GM21786 (cell line): ENCODE results near the gene BLOC1S1.

Experiments used
- ATAC-seq: cut with Tn5 transposase; IDR thresholded peaks from one replicate; pipeline ENCODE4 v1.9.1; 2021; ENCODE audit not compliant: unreplicated experiment

The BLOC1S1 gene

DNA sequence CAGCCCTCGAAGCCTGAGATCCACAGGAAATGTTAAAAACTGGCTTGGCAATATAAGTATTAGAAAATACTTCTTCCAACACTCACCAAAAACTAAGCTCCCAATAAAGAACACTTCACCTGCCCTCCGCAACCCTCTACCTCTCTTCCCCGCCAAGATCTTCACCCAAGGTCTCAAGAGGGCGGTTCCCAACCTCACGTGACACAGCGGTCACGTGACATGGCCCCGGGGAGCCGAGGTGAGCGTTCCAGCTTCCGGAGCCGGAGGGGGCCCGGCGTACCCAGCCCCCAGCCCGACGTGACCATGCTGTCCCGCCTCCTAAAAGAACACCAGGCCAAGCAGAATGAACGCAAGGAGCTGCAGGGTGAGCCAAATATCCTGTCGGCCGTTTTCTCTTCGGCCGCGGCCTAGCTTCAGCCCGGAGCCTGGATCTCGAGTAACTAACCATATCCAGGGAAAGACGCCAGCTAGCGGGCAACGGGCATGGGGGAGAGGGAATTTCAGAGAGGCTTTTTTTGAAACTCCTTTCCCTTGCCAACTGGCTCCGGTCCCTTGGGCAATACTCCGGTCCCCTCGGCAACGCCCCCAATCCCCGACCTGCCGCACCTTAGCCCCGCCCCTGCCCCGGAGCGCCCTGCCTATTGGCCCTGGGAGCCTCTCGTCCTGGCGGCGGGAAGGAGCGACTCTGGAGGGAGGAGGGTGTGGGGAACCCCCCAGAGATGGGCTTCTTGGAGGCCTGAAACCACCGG, at the start of gene BLOC1S1:
Gene BLOC1S1, plus strand, starts transcription at position 214 of the 749 bp plus-strand sequence. Its CDS starts 6 bp downstream, at position 220.
- ATAC-seq, result peak; percentile 81

DNA sequence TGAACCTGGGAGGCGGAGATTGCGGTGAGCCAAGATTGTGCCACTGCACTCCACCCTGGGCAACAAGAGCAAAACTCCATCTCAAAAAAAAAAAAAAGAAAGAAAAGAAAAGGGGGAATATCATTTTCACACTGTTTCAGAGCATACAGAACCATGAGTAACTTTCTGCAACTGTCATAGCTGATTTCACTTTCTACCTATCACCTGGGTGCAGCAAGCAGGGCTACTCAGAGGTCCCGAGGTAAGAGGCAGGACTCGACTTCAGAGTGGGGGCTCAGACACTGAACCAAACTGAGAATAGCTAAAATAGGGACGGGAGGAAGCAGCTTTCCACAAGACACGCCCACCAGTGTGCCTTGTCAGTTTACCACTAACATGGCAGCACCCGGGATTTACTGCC, 49.3 kb upstream of the BLOC1S1 start:
- peak; percentile 59 for ATAC-seq

DNA sequence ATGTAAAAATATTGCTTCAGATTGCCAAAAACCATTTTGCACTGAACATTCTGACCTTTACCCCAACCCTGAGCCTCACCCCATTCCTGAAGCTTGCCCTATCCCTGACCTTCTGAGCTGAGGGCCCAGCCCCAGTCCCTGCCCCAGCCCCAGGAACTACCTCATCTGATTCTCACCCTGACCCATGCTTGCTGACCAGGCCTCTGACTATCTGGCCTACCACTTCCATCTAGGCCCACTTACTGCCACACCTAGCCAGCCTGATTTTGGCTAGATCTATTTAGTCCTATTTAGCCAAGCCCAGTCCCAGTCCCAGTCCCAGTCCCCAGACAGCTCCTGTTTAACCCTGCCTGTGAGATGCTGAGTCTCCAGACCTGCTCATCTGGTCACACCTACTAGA, 45.6 kb upstream of the BLOC1S1 start:
- ATAC-seq, result no peak

DNA sequence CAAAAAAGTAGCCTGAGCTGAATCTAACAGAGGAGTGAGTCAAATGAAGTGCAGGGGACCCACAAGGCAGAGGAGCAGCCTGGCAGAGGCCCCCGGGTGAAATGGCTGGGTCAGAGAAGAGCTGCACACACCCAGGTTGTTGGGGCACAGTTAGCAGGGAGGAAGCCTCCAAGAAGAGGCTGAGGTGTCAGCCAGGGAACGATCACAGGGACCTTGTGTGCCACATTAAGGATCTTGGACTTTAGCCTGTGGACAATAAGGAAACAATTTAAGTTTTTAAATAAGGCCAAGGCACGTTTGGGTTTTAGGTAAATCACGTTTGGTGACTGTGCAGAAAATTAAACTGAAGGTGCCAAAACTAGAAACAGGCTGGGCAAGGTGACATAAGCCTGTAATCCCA, 44.1 kb upstream of the BLOC1S1 start:
- ATAC-seq, result no peak

DNA sequence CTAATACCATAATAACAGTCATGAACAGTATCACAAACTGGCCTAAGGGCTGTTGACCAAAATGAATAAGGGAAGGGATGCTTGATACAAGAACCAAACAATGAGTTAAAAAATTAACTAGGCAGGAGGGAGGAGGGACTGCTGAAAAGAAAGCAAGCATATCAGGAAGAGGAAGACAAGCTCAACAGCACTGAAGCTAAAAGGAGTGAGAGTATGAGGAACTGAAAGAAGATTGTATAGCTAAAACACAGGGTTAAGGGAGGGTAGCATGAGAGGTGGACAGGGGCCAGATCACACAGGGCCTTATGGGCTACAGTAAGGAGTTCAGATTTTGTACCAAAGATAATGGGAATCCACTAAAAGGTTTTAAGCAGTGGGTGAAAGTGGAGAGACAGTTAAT, 42.2 kb upstream of the BLOC1S1 start:
- peak; percentile 100 for ATAC-seq

DNA sequence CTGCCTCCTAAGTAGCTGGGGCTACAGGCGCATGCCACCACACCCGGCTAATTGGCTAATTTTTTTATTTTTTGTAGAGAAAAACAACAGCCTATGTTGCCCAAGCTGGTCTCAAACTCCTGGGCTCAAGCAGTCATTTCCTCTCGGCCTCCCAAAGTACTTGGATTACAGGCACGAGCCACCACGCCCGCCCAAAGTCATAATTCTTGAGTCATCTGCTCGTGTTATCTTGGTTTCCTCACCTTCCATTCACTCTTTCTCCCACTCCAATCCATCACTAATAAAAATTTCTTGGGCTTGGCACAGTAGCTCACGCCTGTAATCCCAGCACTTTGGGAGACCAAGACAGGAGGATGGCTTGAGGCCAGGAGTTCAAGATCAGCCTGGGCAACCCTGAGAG, 40.2 kb upstream of the BLOC1S1 start:
- no peak for ATAC-seq

DNA sequence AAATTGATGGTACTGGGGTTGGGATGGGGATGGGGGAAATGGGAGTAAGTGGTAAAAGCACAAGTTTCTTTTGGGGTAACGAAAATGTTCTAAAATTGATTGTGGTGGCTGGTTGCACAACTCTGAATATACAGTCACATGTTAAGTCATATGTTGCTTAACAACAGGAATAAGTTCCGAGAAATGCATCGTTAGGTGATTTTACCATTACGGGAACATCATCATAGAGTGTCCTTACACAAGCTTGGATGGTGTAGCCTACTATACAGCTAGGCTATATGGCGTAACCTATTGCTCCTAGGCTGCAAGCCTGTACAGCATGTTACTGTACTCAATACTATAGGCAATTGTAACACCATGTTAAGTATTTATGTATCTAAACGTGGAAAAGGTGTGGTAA, 39.1 kb upstream of the BLOC1S1 start:
- ATAC-seq, result no peak

DNA sequence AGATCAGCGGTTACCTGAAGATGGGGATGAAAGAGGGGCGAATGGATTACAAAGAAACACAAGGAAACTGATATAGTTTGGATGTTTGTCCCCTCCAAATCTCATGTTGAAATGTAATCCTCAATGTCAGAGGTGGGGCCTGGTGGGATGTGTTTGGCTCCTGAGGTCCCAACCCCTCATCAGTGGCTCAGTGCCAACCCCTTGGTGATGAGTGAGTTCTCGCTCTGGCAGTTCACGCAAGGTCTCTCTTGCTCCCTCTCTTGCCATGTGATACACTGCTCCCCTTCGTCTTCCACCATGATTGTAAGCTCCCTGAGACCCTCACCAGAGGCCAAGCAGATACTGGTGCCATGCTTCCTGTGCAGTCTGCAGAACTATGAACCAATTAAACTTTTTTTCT, 36.2 kb upstream of the BLOC1S1 start:
- ATAC-seq, result no peak

DNA sequence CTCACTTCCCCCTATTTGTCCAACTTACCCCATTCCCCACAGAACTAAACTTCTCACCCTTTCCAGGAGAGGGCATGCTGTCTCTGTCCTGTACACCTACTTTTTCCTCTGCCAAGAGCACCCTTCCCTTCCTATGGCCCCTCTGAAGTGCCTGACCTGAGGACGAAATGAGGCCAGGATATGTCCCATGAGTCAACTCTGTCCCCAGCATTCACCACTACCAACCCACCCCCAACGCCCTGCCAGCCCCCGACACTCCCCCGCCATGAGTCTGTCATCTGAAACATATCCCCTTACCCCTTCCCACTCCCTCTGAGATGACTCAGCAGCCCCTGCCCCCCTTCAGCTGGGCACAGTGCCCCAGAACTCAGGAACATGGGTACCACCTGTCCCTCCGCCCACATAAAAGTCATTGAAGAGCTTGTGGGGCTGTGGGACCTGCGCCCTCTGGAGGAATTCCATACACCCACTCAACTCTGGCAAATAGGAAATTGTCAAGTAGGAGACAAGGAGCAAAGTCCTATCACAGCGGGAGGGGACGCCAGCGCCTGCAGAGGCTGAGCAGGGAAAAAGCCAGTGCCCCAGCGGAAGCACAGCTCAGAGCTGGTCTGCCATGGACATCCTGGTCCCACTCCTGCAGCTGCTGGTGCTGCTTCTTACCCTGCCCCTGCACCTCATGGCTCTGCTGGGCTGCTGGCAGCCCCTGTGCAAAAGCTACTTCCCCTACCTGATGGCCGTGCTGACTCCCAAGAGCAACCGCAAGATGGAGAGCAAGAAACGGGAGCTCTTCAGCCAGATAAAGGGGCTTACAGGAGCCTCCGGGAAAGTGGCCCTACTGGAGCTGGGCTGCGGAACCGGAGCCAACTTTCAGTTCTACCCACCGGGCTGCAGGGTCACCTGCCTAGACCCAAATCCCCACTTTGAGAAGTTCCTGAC, 34.4 kb upstream of the BLOC1S1 start:
- no peak for ATAC-seq

DNA sequence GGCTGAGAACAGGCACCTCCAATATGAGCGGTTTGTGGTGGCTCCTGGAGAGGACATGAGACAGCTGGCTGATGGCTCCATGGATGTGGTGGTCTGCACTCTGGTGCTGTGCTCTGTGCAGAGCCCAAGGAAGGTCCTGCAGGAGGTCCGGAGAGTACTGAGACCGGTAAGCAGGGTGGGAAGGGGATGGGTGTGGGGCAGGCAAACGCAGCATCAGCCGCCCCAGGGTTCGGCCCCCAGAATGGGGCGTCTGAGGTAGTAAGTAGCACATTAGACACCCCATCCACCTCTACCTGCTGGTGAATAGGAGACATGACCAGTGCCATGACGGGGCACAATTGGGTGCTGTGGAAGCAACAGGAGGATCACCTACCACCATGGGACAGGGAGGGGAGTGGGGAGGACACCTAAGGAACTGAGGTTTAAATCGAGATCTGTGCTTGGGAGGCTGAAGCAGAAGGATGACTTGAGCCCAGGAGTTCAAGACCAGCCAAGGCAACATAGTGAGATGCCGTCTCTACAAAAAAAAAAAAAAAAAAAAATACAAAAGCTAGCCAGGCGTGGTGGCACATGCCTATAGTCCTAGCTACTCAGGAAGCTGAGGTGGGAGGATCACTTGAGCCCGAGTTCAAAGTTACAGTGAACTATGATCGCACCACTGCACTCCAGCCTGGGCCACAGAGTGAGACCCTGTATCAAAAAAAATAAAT, 33.6 kb upstream of the BLOC1S1 start:
- no peak for ATAC-seq

DNA sequence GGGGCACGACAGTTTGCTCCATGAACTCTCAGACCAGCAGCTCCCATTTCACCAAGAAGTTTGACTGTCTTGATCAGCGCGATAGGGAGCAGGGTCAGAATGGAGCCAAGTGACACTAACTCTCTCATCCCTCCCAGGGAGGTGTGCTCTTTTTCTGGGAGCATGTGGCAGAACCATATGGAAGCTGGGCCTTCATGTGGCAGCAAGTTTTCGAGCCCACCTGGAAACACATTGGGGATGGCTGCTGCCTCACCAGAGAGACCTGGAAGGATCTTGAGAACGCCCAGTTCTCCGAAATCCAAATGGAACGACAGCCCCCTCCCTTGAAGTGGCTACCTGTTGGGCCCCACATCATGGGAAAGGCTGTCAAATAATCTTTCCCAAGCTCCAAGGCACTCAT, 32.2 kb upstream of the BLOC1S1 start:
- ATAC-seq, result no peak

DNA sequence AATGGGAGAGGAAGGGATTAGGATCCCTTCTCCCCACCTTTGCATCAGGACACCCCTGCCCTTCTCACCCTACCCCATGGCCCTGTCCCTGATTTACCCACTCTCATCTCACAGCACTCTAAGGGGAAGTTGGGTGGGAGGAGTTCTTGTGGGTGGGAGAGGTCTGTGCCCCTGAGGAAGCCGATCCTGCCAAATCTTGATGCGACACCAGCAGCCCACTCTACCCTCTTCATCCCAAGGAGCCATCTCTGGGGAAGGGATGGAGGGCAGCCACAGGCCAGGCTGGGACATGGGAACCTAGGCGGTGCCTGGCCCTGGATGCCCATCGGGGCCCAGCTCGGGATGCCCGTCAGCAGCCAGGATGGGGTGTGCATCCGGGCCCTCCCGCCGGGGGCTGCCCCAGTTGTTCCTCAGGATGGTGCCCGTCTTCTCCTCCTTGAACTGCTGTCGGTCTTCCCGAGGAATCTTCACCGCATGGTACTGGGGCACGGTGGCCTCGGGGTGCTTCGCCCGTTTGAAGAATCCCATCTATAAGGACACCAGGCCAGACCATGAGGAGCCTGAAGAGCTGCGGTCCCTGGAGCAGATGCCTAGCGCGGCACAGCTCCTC, 31.0 kb upstream of the BLOC1S1 start:
- ATAC-seq, result no peak

DNA sequence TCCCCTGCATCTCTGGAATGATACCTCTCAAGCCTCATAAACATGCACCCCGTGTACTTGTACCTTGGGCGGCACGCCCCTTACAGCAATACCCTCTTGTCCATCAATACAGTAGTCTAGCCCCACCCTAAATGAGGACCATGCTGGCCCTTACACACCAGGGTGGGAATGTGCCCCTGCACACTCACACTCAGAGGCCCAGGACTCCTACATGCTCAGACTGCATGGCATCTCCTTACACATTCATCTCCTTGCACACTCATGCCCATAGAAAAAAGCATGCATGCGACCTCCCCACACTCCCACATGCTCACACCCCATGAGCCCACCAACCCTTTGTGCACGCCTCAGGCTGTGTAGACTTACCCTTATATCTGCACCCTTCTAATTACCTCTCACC, 30.2 kb upstream of the BLOC1S1 start:
- no peak for ATAC-seq

DNA sequence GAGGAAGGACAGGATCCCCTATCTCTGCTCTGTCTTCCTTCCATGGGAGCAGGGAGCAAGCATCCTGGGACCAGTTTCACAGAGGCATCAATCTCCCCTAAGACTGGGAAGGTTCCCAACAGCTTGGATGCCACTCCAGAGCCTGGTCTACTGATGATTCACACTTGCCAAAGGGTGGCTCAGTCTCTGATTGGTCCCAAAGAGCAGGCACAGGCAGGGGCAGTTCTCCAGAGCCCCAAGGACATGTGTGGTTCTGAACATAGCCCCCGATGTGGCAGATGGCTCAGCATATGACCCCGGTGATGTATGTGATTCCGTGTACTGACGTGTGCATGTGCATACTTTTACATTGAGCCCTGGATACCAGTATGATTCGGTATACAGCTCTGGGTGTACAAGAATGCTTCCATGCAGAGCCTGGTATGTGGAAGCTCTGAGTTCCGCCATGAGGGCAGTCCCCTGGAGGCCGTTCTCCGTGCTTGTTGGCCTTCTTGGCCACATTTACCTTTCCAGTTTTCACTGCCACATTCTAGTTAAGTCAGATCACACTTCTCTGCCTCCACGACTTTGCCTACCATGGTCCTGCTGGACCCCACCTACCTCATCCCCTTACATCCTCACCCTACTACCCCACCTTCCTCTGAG, 29.4 kb upstream of the BLOC1S1 start:
- ATAC-seq, result no peak

DNA sequence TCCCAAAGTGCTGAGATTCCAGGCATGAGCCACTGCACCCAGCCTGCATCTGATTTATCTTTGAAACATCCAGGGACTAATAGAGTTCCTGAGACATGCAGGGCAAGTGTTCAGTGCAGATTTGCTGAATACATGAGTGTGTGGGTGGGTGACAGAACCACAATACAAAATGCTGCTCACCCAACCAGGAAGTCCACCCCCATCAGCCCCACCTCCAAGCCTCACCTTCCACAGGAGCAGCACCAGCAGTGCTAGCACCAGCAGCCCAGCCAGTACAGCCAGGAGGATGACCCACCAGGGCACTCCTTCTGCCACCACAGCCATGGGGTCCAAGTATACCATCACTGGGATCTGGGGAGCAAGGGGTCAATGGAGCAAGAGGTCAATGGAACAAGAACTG, 28.1 kb upstream of the BLOC1S1 start:
- ATAC-seq, result no peak

DNA sequence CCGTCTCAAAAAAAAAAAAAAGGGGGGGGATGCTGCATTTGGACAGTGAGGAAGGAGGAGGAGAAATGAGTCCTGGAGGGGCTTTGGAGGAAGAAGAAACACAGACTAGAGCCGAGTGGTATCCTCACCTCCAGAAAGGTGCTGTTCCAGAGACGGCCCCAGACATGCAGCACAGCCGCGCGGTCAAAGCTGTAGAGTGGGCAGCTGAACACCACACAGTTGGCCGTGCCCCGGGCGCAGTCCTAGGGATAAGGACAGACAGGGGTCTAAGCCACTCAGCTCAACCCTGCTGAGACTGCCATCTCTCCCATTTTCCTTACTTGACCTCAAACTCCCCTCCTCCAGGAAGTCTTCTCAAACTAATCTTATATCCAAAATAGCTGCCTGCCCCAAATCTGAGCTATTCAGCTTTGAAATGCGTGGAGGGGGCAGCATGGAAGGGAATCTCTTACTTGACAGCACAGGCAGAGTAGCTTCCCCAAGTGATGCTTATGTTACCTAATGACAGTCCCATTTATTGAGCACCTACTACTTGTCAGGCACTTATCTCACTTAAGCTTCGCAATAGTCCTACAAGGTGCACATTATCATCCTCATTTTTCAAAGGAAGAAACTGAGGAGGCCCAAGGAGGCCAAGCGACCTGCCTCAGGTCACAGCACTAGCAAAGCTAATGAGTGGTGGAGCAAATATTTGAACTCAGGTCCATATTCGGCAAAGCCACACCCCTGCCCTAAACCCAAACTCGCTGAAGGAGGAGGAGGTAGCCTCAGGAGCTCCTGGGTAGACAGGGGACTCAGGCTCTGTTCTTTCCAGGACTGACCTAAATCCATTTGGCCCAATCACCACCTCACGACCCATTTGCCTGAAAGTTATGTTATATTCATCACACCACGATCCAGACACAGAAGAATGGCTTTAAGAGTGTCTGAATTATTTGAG, 26.9 kb upstream of the BLOC1S1 start:
- no peak for ATAC-seq

DNA sequence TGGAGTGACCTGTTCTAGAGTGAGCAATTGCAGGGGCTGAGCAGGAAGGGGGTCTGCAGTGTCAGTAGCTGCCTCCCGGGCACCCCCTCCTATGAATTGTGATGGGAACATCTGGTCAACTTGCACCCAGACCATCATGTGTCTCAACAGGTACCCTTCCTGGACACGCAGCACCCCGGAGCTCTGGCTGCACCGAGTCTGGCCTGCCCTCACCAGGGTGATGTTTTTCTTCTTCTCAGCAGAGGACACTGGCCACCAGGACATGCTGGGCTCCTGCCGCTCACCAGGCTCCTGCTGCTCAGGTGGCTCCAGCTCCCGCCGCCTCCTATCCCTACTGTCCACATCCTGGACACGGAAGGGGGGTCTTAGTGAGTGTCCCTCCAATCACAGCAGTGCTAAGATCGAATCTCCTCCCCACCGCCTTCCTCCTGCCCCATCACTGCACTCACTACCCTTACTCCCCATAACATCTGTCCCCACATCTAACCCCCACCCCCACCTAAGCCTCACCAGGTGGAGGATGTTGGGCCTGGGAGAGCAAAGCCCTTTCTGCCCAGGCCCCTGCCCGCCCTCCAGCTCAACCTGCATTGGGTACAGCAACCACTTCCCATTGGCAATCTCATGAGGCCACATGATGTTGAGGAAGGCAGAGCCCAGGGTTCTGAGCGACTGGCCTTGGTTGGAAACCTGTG, 23.1 kb upstream of the BLOC1S1 start:
- no peak for ATAC-seq

DNA sequence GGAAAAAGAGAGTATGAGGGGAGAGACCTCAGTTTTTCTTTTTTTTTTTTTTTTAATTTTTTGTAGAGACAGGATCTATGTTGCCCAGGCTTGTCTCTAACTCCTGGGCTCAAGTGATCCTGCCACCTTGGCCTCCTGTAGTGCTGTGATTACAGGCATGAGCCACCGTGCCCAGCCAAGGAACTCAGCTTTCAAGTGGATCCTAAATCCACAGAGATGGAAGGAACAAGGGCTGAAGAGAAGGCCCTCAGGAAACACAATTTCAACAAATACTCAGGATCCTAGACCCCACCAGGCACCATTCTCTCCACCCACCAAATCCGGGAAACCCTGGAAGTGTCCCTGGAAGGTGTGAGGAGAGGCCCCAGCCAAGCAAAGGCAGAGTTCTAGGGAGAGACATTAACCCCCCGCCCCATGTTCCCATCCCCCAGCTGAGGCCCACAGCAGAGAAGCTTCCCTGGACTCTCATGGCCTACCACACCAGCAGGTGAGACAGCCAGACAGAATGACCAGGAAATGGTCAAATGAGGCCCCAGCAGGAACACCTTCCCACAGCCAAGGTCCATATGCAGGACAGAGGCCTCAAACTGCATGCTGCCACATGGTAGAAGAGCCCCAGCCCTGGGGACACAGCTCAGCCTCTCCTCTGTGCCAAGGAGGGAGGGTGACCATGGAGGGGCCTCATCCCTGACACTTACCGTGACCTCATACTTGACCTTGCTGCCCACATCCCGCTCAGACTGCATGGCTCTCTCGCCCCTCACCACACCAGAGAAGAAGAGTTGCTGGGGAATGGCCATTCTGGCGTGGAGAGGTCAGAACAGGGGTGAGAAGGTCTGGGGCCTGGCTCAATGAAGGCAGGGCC, 22.3 kb upstream of the BLOC1S1 start:
- ATAC-seq, result no peak
